ENCODE measurements around the gene ZNF581. TPM values are rescaled to one million over a fixed set of nuclear protein-coding genes. Genes with fewer than 3 reads are reported as not detected.

Gene ZNF581
- total RNA-seq, 3 donors from 2014 or later, result 10.7 to 16.8 (median 16.7) TPM

GRCh38 chr19:55620410-55621204 lies 22.8 kb upstream of the ZNF581 start:
- Histone ChIP-seq H3K9me3 (no peaks in the 10 kb centered on the region), H3K27me3 (no peaks in the 10 kb centered on the region), H3K4me3 (no peak overlapping the region), H3K4me1 (no peaks in the 10 kb centered on the region), H3K27ac (no peak overlapping the region), H3K36me3 (peaks cover 5% of the 10 kb centered on the region)
- intact Hi-C loops (cut with DNase I; ENCODE audit: low total_unique reads), result no loop called here
- TF ChIP-seq POLR2A (IDR thresholded peaks at IDR 0.05) (no peak), POLR2AphosphoS5 (IDR thresholded peaks at IDR 0.05) (no peak), CTCF (IDR thresholded peaks at IDR 0.05) (no peak)
- DNase-seq (ENCODE audit: low spot score in 2 of 2), result no peak

GRCh38 chr19:55621205-55621672 lies 22.2 kb upstream of the ZNF581 start:
- no peak overlapping the region for H3K27ac ChIP-seq
- no peaks in the 10 kb centered on the region for H3K9me3 ChIP-seq
- TF ChIP-seq POLR2AphosphoS5 (IDR thresholded peaks at IDR 0.05) (no peak), POLR2A (IDR thresholded peaks at IDR 0.05) (no peak), CTCF (IDR thresholded peaks at IDR 0.05) (no peak)
- no peaks in the 10 kb centered on the region for H3K36me3 ChIP-seq
- no peaks in the 10 kb centered on the region for H3K27me3 ChIP-seq
- intact Hi-C loops (cut with DNase I; ENCODE audit: low total_unique reads), result no loop called here
- H3K4me3 ChIP-seq, result no peak overlapping the region
- DNase-seq (ENCODE audit: low spot score in 2 of 2), result no peak
- H3K4me1 ChIP-seq, result no peaks in the 10 kb centered on the region

GRCh38 chr19:55621673-55622231 lies 21.7 kb upstream of the ZNF581 start:
- Histone ChIP-seq H3K27me3 (no peaks in the 10 kb centered on the region), H3K9me3 (no peaks in the 10 kb centered on the region), H3K4me1 (no peaks in the 10 kb centered on the region), H3K36me3 (no peaks in the 10 kb centered on the region), H3K4me3 (no peak overlapping the region), H3K27ac (no peak overlapping the region)
- DNase-seq (ENCODE audit: low spot score in 2 of 2), result no peak
- TF ChIP-seq POLR2AphosphoS5 (IDR thresholded peaks at IDR 0.05), result no peak
- TF ChIP-seq CTCF (IDR thresholded peaks at IDR 0.05), result no peak
- no peak for TF ChIP-seq POLR2A (IDR thresholded peaks at IDR 0.05)
- intact Hi-C loops (cut with DNase I; ENCODE audit: low total_unique reads), result no loop called here

GRCh38 chr19:55622242-55622969 lies 21.0 kb upstream of the ZNF581 start:
- Histone ChIP-seq H3K36me3 (no peaks in the 10 kb centered on the region), H3K4me1 (no peaks in the 10 kb centered on the region), H3K9me3 (no peaks in the 10 kb centered on the region), H3K27ac (no peak overlapping the region), H3K27me3 (no peaks in the 10 kb centered on the region), H3K4me3 (no peak overlapping the region)
- intact Hi-C loops (cut with DNase I; ENCODE audit: low total_unique reads), result no loop called here
- no peak for DNase-seq (ENCODE audit: low spot score in 2 of 2)
- no peak for TF ChIP-seq POLR2A (IDR thresholded peaks at IDR 0.05)
- no peak for TF ChIP-seq POLR2AphosphoS5 (IDR thresholded peaks at IDR 0.05)
- no peak for TF ChIP-seq CTCF (IDR thresholded peaks at IDR 0.05)

GRCh38 chr19:55623130-55623529 lies 20.3 kb upstream of the ZNF581 start:
- DNase-seq (ENCODE audit: low spot score in 2 of 2), result no peak
- Histone ChIP-seq H3K9me3 (no peaks in the 10 kb centered on the region), H3K27me3 (no peaks in the 10 kb centered on the region), H3K36me3 (no peaks in the 10 kb centered on the region), H3K4me1 (no peaks in the 10 kb centered on the region), H3K4me3 (no peak overlapping the region), H3K27ac (peak overlapping the region in 1 of 2 donors; percentile 97)
- intact Hi-C loops (cut with DNase I; ENCODE audit: low total_unique reads), result no loop called here
- TF ChIP-seq POLR2A (IDR thresholded peaks at IDR 0.05), result no peak
- TF ChIP-seq CTCF (IDR thresholded peaks at IDR 0.05), result no peak
- TF ChIP-seq POLR2AphosphoS5 (IDR thresholded peaks at IDR 0.05), result no peak
